OCI-LY3 (cell line): ENCODE data around the gene PTPN13.

Source experiments
- EZH2phosphoT487 ChIP-seq: fragments of 200-600 bp; shearing (Covaris generic); IDR thresholded peaks from 2 replicates; pipeline ENCODE4 v1.6.1; 2018; ENCODE audit warnings: antibody characterized with exemption, mixed run types, low read depth
- TF ChIP-seq, protein P1 (sequence below): fragments of 200-600, 300-600 bp; sonication (generic); IDR thresholded peaks from 2 replicates; pipeline ENCODE4 v1.5.1; 2014; ENCODE audit warnings: antibody characterized with exemption, low read length, low read depth

- TF ChIP-seq, protein P1, sequence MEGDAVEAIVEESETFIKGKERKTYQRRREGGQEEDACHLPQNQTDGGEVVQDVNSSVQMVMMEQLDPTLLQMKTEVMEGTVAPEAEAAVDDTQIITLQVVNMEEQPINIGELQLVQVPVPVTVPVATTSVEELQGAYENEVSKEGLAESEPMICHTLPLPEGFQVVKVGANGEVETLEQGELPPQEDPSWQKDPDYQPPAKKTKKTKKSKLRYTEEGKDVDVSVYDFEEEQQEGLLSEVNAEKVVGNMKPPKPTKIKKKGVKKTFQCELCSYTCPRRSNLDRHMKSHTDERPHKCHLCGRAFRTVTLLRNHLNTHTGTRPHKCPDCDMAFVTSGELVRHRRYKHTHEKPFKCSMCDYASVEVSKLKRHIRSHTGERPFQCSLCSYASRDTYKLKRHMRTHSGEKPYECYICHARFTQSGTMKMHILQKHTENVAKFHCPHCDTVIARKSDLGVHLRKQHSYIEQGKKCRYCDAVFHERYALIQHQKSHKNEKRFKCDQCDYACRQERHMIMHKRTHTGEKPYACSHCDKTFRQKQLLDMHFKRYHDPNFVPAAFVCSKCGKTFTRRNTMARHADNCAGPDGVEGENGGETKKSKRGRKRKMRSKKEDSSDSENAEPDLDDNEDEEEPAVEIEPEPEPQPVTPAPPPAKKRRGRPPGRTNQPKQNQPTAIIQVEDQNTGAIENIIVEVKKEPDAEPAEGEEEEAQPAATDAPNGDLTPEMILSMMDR, result no peak
- no peak for TF ChIP-seq EZH2phosphoT487
Measured at GRCh38 chr4:86717651-86718050, 123.5 kb downstream of the PTPN13 start.
